ENCODE data around the gene FIGN.

FIGN gene

GRCh38 chr2:163737190-163737439, 1.3 kb upstream of the FIGN start:
- no peak for DNase-seq (ENCODE audit: low spot score)

GRCh38 chr2:163736433-163737189, 803 bp upstream of the FIGN start:
- peak; percentile 72 for DNase-seq (ENCODE audit: low spot score)

- no peak for DNase-seq (ENCODE audit: low spot score)
These were observed 725 bp downstream of the FIGN start for GRCh38 chr2:163734881-163735684.

GRCh38 chr2:163734401-163734800, 1.4 kb downstream of the FIGN start:
- no peak for DNase-seq (ENCODE audit: low spot score)

GRCh38 chr2:163733956-163734355, 1.9 kb downstream of the FIGN start:
- no peak for DNase-seq (ENCODE audit: low spot score)

GRCh38 chr2:163733301-163733938, 2.4 kb downstream of the FIGN start:
- no peak for DNase-seq (ENCODE audit: low spot score)

GRCh38 chr2:163732727-163733126, 3.1 kb downstream of the FIGN start:
- DNase-seq (ENCODE audit: low spot score) = no peak

GRCh38 chr2:163731735-163732134, 4.1 kb downstream of the FIGN start:
- DNase-seq (ENCODE audit: low spot score) = no peak

- no peak for DNase-seq (ENCODE audit: low spot score)
These were observed 5.3 kb downstream of the FIGN start for GRCh38 chr2:163730556-163730955.

GRCh38 chr2:163729636-163730273, 6.1 kb downstream of the FIGN start:
- no peak for DNase-seq (ENCODE audit: low spot score)

GRCh38 chr2:163723881-163724280, 11.9 kb downstream of the FIGN start:
- no peak for DNase-seq (ENCODE audit: low spot score)

- DNase-seq (ENCODE audit: low spot score) = no peak
These were observed 12.5 kb downstream of the FIGN start for GRCh38 chr2:163723348-163723747.

GRCh38 chr2:163719331-163719730, 16.5 kb downstream of the FIGN start:
- no peak for DNase-seq (ENCODE audit: low spot score)

- DNase-seq (ENCODE audit: low spot score) = no peak
These were observed 17.7 kb downstream of the FIGN start for GRCh38 chr2:163717993-163718680.

- no peak for DNase-seq (ENCODE audit: low spot score)
These were observed 18.3 kb downstream of the FIGN start for GRCh38 chr2:163717515-163717914.

GRCh38 chr2:163716101-163716500, 19.7 kb downstream of the FIGN start:
- DNase-seq (ENCODE audit: low spot score) = no peak

- DNase-seq (ENCODE audit: low spot score) = no peak
These were observed 20.1 kb downstream of the FIGN start for GRCh38 chr2:163715668-163716067.

GRCh38 chr2:163715199-163715598, 20.6 kb downstream of the FIGN start:
- DNase-seq (ENCODE audit: low spot score) = no peak

GRCh38 chr2:163713534-163714311, 22.1 kb downstream of the FIGN start:
- no peak for DNase-seq (ENCODE audit: low spot score)

- DNase-seq (ENCODE audit: low spot score) = no peak
These were observed 24.1 kb downstream of the FIGN start for GRCh38 chr2:163711699-163712098.

GRCh38 chr2:163711258-163711657, 24.6 kb downstream of the FIGN start:
- no peak for DNase-seq (ENCODE audit: low spot score)
